Omental fat pad (tissue), 4 donors: ENCODE measurements around the gene ATL3. TPM values are rescaled to one million over a fixed set of nuclear protein-coding genes. Genes with fewer than 3 reads are reported as not detected.
"Not testable (repeated sequence)": the region's sequence is repeated elsewhere in the genome, so short reads cannot be mapped to it uniquely, and the experiment has no call there.

Source experiments
- ATAC-seq: fragments of 150-250 bp; one replicate; pipeline ENCODE4 v1.9.1; 2016; ENCODE audit warnings: mild to moderate bottlenecking, moderate library complexity; ENCODE audit not compliant: low FRiP score
- DNase-seq: peaks from one replicate; pipeline ENCODE4 v3.0.0-alpha.2; 2019; ENCODE audit warnings: low spot score
- CTCF ChIP-seq, 3 donors: fragments of 450-650 bp; IDR thresholded peaks; one replicate each; pipeline ENCODE4 v1.5.1; 2016 to 2017; ENCODE audit warnings: antibody characterized with exemption in 3 of 3, mild to moderate bottlenecking in 3 of 3, moderate library complexity in 2 of 3
- total RNA-seq, 4 donors: library from RNA; depleted of rRNA; stranded (reverse); fragments of >200 nt; gene quantifications; one replicate each; pipeline ENCODE4 v1.1.0, GENCODE V29; 2016

The ATL3 gene
- total RNA-seq, 4 donors from 2014 or later = 84.4 to 100 (median 86.5) TPM

- ATAC-seq (no peak), DNase-seq (no peak)
- TF ChIP-seq CTCF (IDR thresholded peaks at IDR 0.05) = no peak
These were observed 59.8 kb downstream of the ATL3 start for GRCh38 chr11:63611395-63611747.

- no peak for ATAC-seq
- no peak for DNase-seq
- no peak for TF ChIP-seq CTCF (IDR thresholded peaks at IDR 0.05)
These were observed 60.4 kb downstream of the ATL3 start for GRCh38 chr11:63610604-63611394.

GRCh38 chr11:63609971-63610580, 61.1 kb downstream of the ATL3 start:
- DNase-seq (no peak), ATAC-seq (no peak)
- TF ChIP-seq CTCF (IDR thresholded peaks at IDR 0.05) = no peak

- no peak for TF ChIP-seq CTCF (IDR thresholded peaks at IDR 0.05)
- no peak for ATAC-seq
- DNase-seq = no peak
These were observed 61.6 kb downstream of the ATL3 start for GRCh38 chr11:63609536-63609935.

GRCh38 chr11:63608353-63609345, 62.5 kb downstream of the ATL3 start:
- no peak for DNase-seq
- no peak for ATAC-seq
- no peak for TF ChIP-seq CTCF (IDR thresholded peaks at IDR 0.05)

GRCh38 chr11:63603180-63603518, 68.0 kb downstream of the ATL3 start:
- ATAC-seq (no peak), DNase-seq (no peak)
- no peak for TF ChIP-seq CTCF (IDR thresholded peaks at IDR 0.05)

GRCh38 chr11:63602290-63603179, 68.6 kb downstream of the ATL3 start:
- not testable (repeated sequence) for ATAC-seq, DNase-seq
